Suprapubic skin (tissue), 4 donors: ENCODE data around the gene BPIFB4.

Source experiments
- CTCF ChIP-seq, 2 donors: fragments of 200-600 bp in 1 of 2; fragments of 450-650 bp in 1 of 2; sonication (generic) in 1 of 2; IDR thresholded peaks; one replicate each; pipeline ENCODE4 v1.5.1; 2016 to 2019; ENCODE audit warnings: antibody characterized with exemption in 2 of 2, mild to moderate bottlenecking in 1 of 2, moderate library complexity in 1 of 2
- EP300 ChIP-seq: sonication (generic); formaldehyde crosslinking; IDR thresholded peaks from one replicate; pipeline ENCODE4 v1.6.1; 2017; ENCODE audit warnings: antibody characterized with exemption
- POLR2A ChIP-seq, 2 donors: fragments of 450-650 bp; IDR thresholded peaks; one replicate each; pipeline ENCODE4 v1.6.1; 2017; ENCODE audit warnings: antibody characterized with exemption in 2 of 2, mild to moderate bottlenecking in 2 of 2, moderate library complexity in 2 of 2
- POLR2AphosphoS5 ChIP-seq, 3 donors: sonication (generic); formaldehyde crosslinking; IDR thresholded peaks; one replicate each; pipeline ENCODE4 v1.6.1; 2017; ENCODE audit warnings: antibody characterized with exemption in 3 of 3

GRCh38 chr20:33038243-33038642, 41.2 kb upstream of the BPIFB4 start:
- no peak for TF ChIP-seq POLR2AphosphoS5 (IDR thresholded peaks at IDR 0.05)
- TF ChIP-seq CTCF (IDR thresholded peaks at IDR 0.05), result no peak
- no peak for TF ChIP-seq POLR2A (IDR thresholded peaks at IDR 0.05)
- TF ChIP-seq EP300, result no peak
